Neural cell (in vitro differentiated cells): ENCODE data around the gene DBN1. TPM values are rescaled to one million over a fixed set of nuclear protein-coding genes. Genes with fewer than 3 reads are reported as not detected.

Source experiments
- H2AFZ ChIP-seq: fragments of 200-600, 300-800 bp; sonication (generic), shearing (Covaris generic); 2 replicates; pipeline ENCODE4 v1.6.0; 2014; ENCODE audit warnings: low read depth, mild to moderate bottlenecking, antibody characterized with exemption, low read length, moderate library complexity
- H3F3A ChIP-seq: fragments of 200-600 bp; shearing (Covaris generic); 2 replicates; pipeline ENCODE4 v1.6.1; 2016; ENCODE audit warnings: mild to moderate bottlenecking, moderate library complexity, mixed read lengths, antibody characterized with exemption, low read length; ENCODE audit not compliant: insufficient read depth, poor library complexity, severe bottlenecking
- H3K27ac ChIP-seq: fragments of 200-600, 300-800 bp; sonication (generic), shearing (Covaris generic); 2 replicates; pipeline ENCODE4 v1.5.1; 2014; ENCODE audit warnings: mild to moderate bottlenecking, low read length, moderate library complexity
- H3K27me3 ChIP-seq: fragments of 300-800, 200-600 bp; sonication (generic), shearing (Covaris generic); 2 replicates; pipeline ENCODE4 v1.6.0; 2014; ENCODE audit warnings: mild to moderate bottlenecking, low read depth, low read length, moderate library complexity; ENCODE audit not compliant: insufficient read depth
- H3K36me3 ChIP-seq: fragments of 300-800, 200-600 bp; sonication (generic), shearing (Covaris generic); 2 replicates; pipeline ENCODE4 v1.5.1; 2014; ENCODE audit warnings: mild to moderate bottlenecking, antibody characterized with exemption, low read length, moderate library complexity; ENCODE audit not compliant: insufficient read depth
- H3K4me2 ChIP-seq: fragments of 300-800, 200-600 bp; sonication (generic), shearing (Covaris generic); 2 replicates; pipeline ENCODE4 v1.6.0; 2014; ENCODE audit warnings: mild to moderate bottlenecking, low read length
- H3K4me3 ChIP-seq: fragments of 300-800, 200-600 bp; sonication (generic), shearing (Covaris generic); 2 replicates; pipeline ENCODE4 v1.5.1; 2014; ENCODE audit warnings: mild to moderate bottlenecking, low read length, moderate library complexity
- H3K79me2 ChIP-seq: fragments of 200-600 bp; shearing (Covaris generic); replicated peaks from 2 replicates; pipeline ENCODE4 v1.6.0; 2014; ENCODE audit warnings: mild to moderate bottlenecking, low read length, moderate library complexity; ENCODE audit not compliant: insufficient read depth
- H3K9ac ChIP-seq: fragments of 300-800, 200-600 bp; sonication (generic), shearing (Covaris generic); 2 replicates; pipeline ENCODE4 v1.6.1; 2016; ENCODE audit warnings: mild to moderate bottlenecking, low read length, mixed read lengths
- H3K9me2 ChIP-seq: fragments of 200-600 bp; shearing (Covaris generic); 2 replicates; pipeline ENCODE4 v1.6.1; 2016; ENCODE audit warnings: mild to moderate bottlenecking, low read length, mixed read lengths; ENCODE audit not compliant: insufficient read depth
- H3K9me3 ChIP-seq: fragments of 200-600, 300-800 bp; sonication (generic), shearing (Covaris generic); 2 replicates; pipeline ENCODE4 v1.6.1; 2016; ENCODE audit warnings: mild to moderate bottlenecking, mixed run types, low read length, moderate library complexity, mixed read lengths
- H4K20me1 ChIP-seq: fragments of 200-600 bp; shearing (Covaris generic); 2 replicates; pipeline ENCODE4 v1.6.1; 2016; ENCODE audit warnings: mild to moderate bottlenecking, mixed run types; ENCODE audit not compliant: insufficient read depth
- EP300 ChIP-seq: fragments of 450-650 bp; conservative IDR thresholded peaks from 2 replicates; pipeline ENCODE4 v1.6.1; 2014; ENCODE audit warnings: antibody characterized with exemption, mild to moderate bottlenecking, moderate library complexity; ENCODE audit not compliant: poor library complexity, severe bottlenecking
- EZH2 ChIP-seq: fragments of 200-600, 300-800 bp; shearing (Covaris generic), sonication (generic); IDR thresholded peaks from 2 replicates; pipeline ENCODE4 v1.6.1; 2014; ENCODE audit warnings: antibody characterized with exemption, low read length, borderline replicate concordance, mild to moderate bottlenecking; ENCODE audit not compliant: insufficient read depth, poor library complexity, severe bottlenecking
- MXI1 ChIP-seq: fragments of 450-650 bp; conservative IDR thresholded peaks from 2 replicates; pipeline ENCODE4 v1.6.1; 2014; ENCODE audit warnings: antibody characterized with exemption, mild to moderate bottlenecking; ENCODE audit not compliant: poor library complexity, severe bottlenecking
- POLR2AphosphoS5 ChIP-seq: IDR thresholded peaks from 2 replicates; pipeline ENCODE4 v1.6.1; 2012
- RAD21 ChIP-seq: fragments of 450-650 bp; conservative IDR thresholded peaks from 2 replicates; pipeline ENCODE4 v1.6.1; 2014; ENCODE audit warnings: antibody characterized with exemption, mild to moderate bottlenecking, moderate library complexity
- SMC3 ChIP-seq: fragments of 450-650 bp; conservative IDR thresholded peaks from 2 replicates; pipeline ENCODE4 v1.6.1; 2014; ENCODE audit warnings: antibody characterized with exemption, mild to moderate bottlenecking, moderate library complexity; ENCODE audit not compliant: poor library complexity
- TAF1 ChIP-seq: IDR thresholded peaks from 2 replicates; pipeline ENCODE4 v1.6.1; 2012; ENCODE audit warnings: low read depth
- polyA plus RNA-seq: library from polyadenylated mRNA; depleted of rRNA; stranded (reverse); fragments of >200 nt; gene quantifications from 2 replicates; pipeline ENCODE4 v1.2.3, GENCODE V29; 2014
- TF ChIP-seq, protein P1 (sequence below): fragments of 450-650 bp; IDR thresholded peaks from 2 replicates; pipeline ENCODE4 v1.5.1; 2014; ENCODE audit warnings: antibody characterized with exemption, mild to moderate bottlenecking, moderate library complexity; ENCODE audit not compliant: poor library complexity, severe bottlenecking
- TF ChIP-seq, protein P2 (sequence below): IDR thresholded peaks from 2 replicates; pipeline ENCODE4 v1.6.1; 2012; ENCODE audit warnings: borderline replicate concordance

The DBN1 gene
- polyA plus RNA-seq, 1 donor from 2014 or later: 319 TPM

DNA sequence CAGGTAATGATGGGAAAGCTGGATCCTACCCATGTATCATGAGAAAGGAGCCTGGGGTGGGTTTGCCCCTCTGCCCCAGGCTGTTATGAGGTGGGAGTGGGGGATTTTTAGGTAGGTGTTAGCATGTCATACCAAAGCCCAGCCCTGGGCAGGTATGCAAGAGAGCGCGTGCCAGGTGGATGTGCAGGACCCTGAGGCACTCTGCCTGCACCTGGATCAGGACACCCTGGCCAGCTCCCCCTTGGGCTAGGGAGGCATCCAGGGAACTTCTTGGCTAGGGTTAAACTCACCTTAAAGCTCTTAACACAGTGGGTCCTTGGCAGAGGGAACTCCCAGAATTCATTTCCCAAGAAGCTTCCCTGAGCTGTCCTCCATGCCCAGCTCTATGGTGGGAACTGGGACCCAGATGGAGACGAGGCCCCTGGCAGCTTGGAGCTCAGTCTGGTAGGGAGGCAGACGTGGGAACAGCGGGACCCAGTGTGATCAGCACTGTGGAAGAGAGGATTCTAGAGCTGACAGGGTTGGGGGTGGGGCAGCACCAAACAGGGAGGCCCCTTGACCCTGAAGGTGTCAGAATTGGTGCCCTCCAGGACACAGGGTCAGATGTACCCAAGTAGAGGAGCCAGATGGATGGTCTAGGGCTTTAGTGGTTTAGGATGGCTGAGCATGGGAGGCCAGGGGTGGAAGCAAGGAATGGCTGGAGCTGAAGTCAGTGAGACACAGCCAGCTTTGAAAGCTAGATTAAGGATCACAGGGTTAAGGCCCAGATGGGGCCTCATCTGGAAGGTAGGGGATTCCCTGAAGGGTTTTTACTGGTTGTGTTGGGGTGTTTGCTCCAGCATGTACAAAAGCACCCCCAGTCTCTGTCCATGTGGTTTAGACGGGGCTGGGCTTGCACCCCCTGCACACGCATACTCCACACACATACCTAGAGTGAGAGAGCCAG lies 29.1 kb downstream of the DBN1 start:
- peaks cover 26% of the 10 kb centered on the region for H3K79me2 ChIP-seq
- TF ChIP-seq TAF1: no peak
- no peak for TF ChIP-seq RAD21

DNA sequence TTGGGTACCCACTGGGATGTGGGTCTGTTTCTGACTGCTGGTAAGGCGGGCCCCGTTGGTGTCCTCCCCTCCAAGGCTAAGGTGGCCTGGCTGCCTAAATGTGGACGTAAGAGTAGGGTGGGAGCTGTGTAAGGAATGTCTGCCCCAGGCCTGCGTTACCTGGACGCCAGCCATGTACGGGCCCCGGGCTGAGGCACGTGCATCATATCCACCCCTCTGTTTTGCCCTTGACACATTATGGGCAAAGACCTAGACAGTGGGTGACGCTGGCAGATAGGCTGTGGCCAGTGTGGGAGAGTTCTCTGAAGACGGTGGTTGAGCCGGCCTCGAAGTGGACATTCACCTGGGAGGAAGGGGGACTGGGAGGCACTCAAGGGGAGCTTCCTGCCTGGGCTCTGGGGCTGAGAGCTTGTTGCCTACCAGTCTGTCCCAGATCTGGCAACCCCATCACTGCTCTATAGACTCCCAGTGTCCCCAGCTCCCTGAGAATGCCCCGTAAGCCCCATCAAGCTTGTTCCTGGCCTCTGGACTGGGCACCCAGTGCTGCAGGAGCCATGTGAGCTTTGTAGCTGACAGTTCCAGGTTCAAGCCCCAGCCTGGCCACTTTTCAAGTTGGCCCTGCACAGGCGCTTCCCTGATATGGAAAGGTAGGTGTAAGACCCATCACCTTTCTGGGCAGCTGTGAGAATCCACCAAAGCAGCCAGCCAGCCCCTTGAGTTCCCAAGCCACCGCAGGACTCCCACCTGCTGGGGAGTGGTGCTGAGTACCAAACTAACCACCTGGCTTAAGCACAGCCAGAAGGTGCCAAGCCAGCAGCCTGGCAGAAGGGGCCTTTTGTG lies 30.1 kb downstream of the DBN1 start:
- no peak for TF ChIP-seq SMC3
- no peak for TF ChIP-seq RAD21
- TF ChIP-seq, protein P1, sequence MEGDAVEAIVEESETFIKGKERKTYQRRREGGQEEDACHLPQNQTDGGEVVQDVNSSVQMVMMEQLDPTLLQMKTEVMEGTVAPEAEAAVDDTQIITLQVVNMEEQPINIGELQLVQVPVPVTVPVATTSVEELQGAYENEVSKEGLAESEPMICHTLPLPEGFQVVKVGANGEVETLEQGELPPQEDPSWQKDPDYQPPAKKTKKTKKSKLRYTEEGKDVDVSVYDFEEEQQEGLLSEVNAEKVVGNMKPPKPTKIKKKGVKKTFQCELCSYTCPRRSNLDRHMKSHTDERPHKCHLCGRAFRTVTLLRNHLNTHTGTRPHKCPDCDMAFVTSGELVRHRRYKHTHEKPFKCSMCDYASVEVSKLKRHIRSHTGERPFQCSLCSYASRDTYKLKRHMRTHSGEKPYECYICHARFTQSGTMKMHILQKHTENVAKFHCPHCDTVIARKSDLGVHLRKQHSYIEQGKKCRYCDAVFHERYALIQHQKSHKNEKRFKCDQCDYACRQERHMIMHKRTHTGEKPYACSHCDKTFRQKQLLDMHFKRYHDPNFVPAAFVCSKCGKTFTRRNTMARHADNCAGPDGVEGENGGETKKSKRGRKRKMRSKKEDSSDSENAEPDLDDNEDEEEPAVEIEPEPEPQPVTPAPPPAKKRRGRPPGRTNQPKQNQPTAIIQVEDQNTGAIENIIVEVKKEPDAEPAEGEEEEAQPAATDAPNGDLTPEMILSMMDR: no peak
- TF ChIP-seq TAF1: no peak
- no peak for TF ChIP-seq EP300
- TF ChIP-seq EZH2: no peak
- TF ChIP-seq MXI1: no peak
- TF ChIP-seq POLR2AphosphoS5: no peak
- TF ChIP-seq, protein P2, sequence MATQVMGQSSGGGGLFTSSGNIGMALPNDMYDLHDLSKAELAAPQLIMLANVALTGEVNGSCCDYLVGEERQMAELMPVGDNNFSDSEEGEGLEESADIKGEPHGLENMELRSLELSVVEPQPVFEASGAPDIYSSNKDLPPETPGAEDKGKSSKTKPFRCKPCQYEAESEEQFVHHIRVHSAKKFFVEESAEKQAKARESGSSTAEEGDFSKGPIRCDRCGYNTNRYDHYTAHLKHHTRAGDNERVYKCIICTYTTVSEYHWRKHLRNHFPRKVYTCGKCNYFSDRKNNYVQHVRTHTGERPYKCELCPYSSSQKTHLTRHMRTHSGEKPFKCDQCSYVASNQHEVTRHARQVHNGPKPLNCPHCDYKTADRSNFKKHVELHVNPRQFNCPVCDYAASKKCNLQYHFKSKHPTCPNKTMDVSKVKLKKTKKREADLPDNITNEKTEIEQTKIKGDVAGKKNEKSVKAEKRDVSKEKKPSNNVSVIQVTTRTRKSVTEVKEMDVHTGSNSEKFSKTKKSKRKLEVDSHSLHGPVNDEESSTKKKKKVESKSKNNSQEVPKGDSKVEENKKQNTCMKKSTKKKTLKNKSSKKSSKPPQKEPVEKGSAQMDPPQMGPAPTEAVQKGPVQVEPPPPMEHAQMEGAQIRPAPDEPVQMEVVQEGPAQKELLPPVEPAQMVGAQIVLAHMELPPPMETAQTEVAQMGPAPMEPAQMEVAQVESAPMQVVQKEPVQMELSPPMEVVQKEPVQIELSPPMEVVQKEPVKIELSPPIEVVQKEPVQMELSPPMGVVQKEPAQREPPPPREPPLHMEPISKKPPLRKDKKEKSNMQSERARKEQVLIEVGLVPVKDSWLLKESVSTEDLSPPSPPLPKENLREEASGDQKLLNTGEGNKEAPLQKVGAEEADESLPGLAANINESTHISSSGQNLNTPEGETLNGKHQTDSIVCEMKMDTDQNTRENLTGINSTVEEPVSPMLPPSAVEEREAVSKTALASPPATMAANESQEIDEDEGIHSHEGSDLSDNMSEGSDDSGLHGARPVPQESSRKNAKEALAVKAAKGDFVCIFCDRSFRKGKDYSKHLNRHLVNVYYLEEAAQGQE: no peak
- H3K9ac ChIP-seq: no peak overlapping the region
- no peaks in the 10 kb centered on the region for H4K20me1 ChIP-seq
- no peak overlapping the region for H3K4me3 ChIP-seq
- H3K36me3 ChIP-seq: no peaks in the 10 kb centered on the region
- H3K79me2 ChIP-seq: peaks cover 17% of the 10 kb centered on the region
- H2AFZ ChIP-seq: no peak overlapping the region
- H3K27me3 ChIP-seq: no peaks in the 10 kb centered on the region
- H3K9me2 ChIP-seq: no peaks in the 10 kb centered on the region
- H3K27ac ChIP-seq: no peak overlapping the region
- H3F3A ChIP-seq: no peaks in the 10 kb centered on the region
- H3K4me2 ChIP-seq: no peak overlapping the region
- H3K9me3 ChIP-seq: no peaks in the 10 kb centered on the region

More for the DNA sequence above, 29.1 kb downstream of the DBN1 start:
- no peaks in the 10 kb centered on the region for H3K9me3 ChIP-seq
- no peaks in the 10 kb centered on the region for H3K9me2 ChIP-seq
- no peaks in the 10 kb centered on the region for H3K36me3 ChIP-seq
- H3K4me3 ChIP-seq: no peak overlapping the region
- H3K4me2 ChIP-seq: no peak overlapping the region
- no peaks in the 10 kb centered on the region for H4K20me1 ChIP-seq
- no peaks in the 10 kb centered on the region for H3F3A ChIP-seq
- H3K27ac ChIP-seq: no peak overlapping the region
- no peaks in the 10 kb centered on the region for H3K27me3 ChIP-seq
- H3K9ac ChIP-seq: no peak overlapping the region
- H2AFZ ChIP-seq: no peak overlapping the region
